ENCODE measurements around the gene CYP26B1.

DNA sequence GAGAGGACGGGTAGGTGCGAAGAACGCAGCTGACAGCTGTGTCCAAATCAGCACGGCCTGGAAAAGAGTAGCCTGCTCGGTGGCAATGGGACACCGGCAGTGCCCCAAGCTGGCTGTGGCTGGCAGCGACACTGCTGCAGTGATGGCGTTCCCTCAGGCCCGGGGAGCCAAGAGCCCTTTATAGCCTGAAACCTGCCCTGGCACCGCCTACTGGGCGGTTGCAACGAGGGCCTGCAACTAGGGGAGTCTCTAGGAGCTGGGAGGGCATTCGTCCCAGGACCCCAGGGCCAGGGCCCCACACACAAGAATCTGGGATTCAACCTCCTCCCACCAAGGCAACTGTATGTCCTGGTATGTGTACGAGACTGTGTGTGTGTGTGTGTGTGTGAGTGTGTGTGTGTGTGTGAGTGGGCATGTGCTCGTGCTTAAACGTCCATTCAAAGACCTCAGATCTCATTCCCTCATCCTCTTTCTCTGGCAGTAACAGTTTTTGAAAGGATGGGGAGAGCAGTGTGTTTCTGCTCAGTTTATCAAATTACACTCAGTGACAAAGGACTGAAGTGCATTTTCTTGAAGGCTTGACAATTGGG, 6.8 kb upstream of the CYP26B1 start:
- no peak for TF ChIP-seq EZH2 (IDR thresholded peaks at IDR 0.05)
- no peak for TF ChIP-seq POLR2AphosphoS5 (IDR thresholded peaks at IDR 0.05; ENCODE audit: borderline replicate concordance, low read depth, low read length)
- TF ChIP-seq FOXP2 (optimal IDR thresholded peaks at IDR 0.05; ENCODE audit: control extremely low read depth, extremely low read length, insufficient read depth), result no peak

Data from SK-N-MC (cell line).